Stimulated activated CD8-positive, alpha-beta memory T cell treated with anti-CD3 and anti-CD28 coated beads, Interleukin-15, amount 100 ng/mL, for 24 hours (primary cell): ENCODE data around the gene HMMR.
"Not testable (repeated sequence)": the region's sequence is repeated elsewhere in the genome, so short reads cannot be mapped to it uniquely, and the experiment has no call there.

Experiments
- DNase-seq: peaks from one replicate; pipeline ENCODE4 v3.0.0-alpha.2; 2020; ENCODE audit warnings: low read depth

The HMMR gene

GRCh38 chr5:163508753-163509152, 48.3 kb downstream of the HMMR start:
- DNase-seq = no peak

GRCh38 chr5:163509291-163509951, 49.0 kb downstream of the HMMR start:
- DNase-seq = no peak

GRCh38 chr5:163512526-163512925, 52.1 kb downstream of the HMMR start:
- no peak for DNase-seq

GRCh38 chr5:163525096-163525495, 64.7 kb downstream of the HMMR start:
- DNase-seq = no peak

GRCh38 chr5:163529698-163530097, 69.3 kb downstream of the HMMR start:
- no peak for DNase-seq

- DNase-seq = no peak
These were observed 70.8 kb downstream of the HMMR start for GRCh38 chr5:163531272-163531671.

- no peak for DNase-seq
These were observed 72.0 kb downstream of the HMMR start for GRCh38 chr5:163532171-163533084.

GRCh38 chr5:163533223-163533622, 72.8 kb downstream of the HMMR start:
- DNase-seq = no peak

GRCh38 chr5:163534492-163535094, 74.2 kb downstream of the HMMR start:
- no peak for DNase-seq

GRCh38 chr5:163535290-163535689, 74.9 kb downstream of the HMMR start:
- DNase-seq = no peak

GRCh38 chr5:163536442-163536841, 76.0 kb downstream of the HMMR start:
- DNase-seq = not testable (repeated sequence)

- no peak for DNase-seq
These were observed 80.3 kb downstream of the HMMR start for GRCh38 chr5:163540696-163541095.
